ENCODE results near the gene FGFR4.
A peak's percentile ranks its signal among the peaks of the same experiment; 100 is the strongest.

Gene FGFR4

DNA sequence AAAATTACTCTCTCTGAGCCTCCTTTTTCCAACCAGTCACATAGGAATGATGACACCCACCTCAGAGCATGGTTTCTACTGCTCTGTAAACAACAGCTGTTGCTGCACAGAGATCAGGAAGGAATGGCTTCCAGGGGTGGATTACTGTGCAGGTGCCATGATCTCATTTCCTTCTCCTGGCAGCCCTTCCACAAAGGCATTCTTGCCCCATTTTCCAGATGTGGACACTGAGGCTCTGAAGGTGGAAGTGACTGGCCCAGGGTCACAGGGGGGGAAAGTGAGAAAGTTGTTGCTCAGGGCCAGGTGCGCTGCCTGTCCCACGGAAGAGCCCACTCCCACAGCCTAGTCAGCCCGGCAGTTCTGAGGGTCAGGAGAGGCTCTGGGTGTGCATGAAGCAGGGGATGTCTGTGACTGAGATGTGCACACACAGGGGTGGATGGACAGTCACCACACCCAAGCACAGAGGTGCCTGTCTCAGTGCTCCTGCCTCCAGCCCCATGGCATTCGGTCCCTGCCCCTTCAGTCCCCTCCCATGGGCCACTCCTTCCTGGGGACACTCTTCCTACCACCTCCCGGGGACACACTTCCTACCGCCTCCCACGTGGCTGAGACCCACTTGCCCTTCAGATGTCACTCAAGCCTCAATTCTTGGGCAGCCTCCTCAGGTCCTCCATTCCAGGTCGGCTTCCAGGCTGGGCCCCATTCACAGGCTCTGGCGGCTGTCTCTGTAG, 17.0 kb downstream of the FGFR4 start:
- DNase-seq, result no peak

DNA sequence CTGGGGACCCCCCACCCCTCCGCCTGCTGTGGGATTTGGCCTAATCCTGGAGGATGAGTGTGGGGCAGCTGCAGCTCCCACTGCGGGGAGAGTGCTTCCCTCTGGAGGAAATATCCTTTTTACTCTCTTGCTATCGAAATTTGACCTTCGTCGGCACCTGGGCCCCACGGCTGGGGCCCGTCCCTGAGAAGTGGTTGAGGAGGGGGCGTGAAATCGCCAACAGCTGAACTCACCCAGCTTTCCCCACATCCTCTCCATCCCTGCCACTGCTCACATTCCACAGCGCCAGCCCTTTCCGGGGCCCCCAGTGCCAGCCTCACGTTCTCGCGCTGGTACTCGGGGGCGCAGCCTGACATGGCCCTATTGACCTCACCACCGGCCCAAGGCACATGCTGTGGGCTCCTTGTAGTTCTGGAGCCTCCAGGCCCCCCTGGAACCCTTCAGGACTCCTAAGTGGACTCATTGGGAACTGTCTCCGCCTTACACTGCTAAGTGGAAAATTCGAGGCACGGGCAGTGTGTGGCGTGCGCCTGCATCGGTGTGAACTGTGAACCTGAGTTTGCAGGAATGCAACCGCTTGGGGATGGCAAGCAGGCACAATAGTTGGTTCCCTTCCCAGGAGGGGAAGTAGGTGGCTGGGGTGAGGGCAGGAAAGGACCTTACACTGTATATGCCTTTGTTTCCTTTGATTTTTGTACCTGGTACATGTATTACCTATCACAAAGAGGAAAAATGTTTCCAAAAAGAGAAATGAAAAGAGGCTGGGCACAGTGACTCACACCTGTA, 19.2 kb downstream of the FGFR4 start:
- no peak for DNase-seq

DNA sequence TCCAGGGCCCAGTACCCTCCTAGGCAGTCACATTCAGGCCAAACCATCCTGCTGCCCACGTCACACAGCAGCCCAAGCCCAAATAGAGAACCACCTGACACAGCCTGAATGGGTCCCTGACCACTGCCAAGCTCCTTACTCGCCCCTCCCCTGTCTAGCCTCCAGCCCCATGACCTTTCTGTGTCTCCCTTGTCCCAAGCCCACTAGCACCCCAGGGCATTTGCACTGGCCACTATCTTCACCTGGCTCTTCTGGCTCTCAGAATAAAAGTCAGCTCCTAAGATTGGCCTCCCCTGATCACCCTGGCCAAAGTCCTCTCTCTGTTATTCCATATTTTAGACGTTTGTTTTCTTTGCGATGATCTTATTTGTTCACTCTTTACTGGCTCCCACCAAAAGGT, 20.4 kb downstream of the FGFR4 start:
- no peak for DNase-seq

DNA sequence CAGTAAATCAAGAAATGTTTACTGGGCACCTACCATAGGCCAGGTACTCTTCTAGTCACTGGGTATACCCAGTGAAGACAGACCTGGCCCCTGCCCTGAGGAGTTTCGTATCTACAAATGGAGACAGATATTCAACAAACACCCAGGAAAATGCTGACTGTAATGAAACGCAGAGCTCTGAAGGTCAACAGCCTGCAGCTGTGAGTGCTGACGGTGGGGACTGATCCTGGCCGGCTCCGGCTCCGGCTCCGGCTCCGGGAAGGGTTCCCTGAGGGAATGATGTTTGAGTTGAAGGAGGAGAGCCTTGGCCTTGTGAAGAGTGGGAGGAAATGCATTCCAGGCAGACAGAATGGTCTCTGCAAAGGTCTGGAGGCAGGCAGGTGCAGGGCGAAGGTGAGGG, 23.1 kb downstream of the FGFR4 start:
- no peak for DNase-seq

DNA sequence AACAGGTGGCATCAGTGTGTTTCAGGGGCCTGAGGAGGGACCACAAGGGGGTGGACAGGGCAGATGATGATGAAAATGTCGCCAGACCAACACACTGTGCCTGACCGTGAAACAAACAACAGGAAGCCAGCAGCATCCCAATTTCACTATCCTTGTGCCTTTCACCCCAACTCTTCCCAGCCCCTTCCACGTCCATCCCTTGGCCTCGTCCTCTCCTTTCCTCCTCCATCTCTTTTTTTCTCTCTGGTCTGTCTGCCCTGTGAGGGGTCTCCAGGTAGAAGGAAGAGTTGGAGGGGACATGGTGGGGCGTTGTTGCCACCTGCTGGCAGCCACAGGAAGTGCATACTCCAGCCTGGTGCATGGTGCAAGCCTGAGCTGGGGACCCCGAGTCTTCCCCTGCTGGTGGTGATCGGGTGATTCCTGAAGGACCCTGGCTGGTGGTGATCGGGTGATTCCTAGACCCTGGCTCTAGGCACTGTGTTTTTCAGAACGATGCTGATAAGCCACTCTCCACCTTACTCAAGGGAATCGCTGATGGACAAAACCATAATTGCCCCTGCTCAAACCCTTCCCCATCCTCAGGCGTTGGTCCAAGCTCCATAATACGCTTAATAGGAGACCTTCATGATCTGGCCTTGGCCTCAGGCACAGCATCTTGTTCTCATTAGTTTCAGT, 25.1 kb downstream of the FGFR4 start:
- DNase-seq, result peak; percentile 42 to 54

DNA sequence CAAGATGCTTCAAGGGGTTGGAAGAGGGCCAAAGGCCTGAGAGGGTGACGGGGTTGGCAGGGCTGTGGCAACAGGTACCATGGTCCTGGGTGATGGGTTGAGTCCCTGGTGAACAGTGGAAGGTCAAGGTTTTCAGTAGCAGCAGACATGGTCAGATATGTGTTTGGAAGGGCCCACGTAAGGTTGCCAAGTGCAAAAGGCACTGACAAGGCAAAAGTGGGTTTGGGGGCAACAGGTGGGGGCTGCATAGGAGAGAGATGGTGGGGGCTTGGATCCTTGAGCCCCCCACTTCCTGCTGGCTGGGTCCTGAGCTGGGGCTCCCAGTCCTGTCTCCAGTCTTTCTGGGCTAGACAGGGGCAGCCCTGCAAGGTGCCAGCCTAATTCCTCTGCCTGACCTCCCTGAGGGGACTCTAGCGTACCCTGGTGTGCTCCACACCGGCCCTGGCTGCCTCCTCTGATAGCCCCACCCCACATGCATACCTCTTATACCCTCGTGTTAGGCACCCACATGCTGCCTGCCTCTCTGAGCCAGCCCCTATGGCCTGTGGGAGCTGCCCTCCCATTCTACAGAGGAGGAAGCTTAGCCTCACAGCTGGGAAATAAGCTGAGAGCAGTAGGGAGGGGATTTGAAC, 26.0 kb downstream of the FGFR4 start:
- DNase-seq, result no peak

DNA sequence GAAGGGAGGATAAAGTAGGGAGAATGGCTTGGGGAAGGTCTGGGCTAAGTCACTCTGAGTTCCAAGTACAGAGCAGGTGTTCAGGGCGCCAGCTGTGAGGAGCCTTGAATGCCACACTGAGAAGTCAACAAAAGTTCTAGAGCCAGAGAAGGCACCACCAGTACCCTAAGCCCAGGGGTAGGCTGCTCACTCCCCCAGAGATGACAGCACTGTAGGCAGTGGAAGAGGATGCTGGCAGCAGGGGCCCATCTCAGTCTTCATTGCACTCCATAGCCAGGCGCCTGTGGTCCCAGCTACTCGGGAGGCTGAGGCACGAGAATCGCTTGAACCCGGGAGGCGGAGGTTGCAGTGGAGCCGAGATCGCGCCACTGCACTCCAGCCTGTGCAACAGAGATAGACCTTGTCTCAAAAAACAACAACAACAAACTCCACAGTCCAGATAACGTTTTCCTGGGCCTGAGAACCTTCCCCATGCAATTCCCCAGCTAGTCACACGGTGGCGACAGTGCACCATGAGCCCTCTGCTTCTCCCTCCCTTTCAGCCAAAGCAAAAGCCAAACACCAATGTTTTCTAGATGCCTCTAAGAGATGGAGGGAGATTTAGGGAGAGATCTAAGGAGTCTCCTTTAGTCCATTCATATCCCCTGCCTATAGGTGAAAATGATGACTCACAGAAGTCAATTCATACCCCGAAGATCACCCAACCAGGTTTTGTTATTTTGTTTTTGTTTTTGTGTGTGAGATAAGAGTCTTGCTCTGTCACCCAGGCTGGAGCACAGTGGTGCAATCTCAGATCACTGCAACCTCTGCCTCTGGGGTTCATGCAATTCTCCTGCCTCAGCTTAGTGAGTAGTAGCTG, 27.1 kb downstream of the FGFR4 start:
- peak; percentile 73 to 80 for DNase-seq

DNA sequence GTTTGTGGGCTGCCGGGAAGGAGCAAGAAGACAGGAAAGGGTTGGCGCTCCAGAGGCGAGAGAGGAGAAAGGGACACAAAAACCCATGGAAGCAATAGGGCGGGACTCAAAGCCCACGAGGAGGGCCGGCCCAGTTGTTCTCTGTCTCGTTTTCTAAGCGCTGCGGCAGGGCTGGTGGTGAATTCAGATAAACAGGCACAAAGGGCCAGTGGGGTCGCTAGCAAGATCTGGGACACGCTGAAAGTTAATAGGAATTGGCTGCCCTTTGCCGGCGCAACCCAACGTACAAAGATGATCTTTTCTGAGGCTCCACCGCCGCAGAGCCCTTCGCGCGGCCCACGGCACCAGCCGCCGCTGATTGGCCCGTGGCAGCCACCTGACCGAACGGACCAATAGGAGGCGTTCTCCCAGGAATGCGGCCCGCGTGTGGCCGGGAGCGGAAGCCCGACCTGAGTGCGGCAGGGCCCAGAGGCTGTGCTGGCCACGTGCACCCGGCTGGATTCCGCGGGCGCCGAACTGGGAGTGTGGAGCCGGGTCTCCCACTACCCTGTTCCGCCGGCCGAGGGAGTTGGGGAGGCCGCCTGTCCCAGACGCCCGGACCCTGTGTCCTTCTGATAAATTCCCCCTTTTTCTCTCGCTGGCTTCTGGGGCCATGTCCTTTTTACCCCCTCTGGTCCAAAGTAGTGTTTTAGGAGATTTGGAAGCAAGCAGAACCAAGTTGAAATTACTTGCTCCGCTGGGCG, 30.1 kb downstream of the FGFR4 start:
- peak; percentile 76 to 82 for DNase-seq

DNA sequence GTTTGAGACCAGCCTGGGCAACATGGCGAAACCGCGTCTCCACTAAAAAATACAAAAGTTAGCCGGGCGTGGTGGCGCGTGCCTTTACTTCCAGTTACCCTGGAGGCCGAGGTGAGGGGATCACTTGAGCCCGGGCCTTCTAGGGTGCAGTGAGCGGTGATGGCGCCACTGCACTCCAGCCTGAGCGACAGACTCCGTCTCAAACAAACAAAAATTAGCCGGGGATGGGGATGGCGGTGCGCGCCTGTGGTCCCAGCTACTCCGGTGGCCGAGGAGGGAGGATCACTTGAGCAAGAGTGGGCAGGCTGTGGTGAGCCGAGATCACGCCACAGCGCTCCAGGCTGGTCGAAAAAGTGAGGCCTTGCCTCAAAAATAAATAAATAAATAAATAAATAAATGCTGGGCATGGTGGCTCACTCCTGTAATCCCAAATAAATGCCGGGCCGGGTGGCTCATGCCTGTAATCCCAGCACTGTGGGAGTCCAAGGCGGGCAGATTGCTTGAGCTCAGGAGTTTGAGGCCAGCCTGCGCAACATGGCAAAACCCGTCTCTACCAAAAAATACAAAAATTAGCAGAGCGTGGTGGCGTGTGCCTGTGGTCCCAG, 30.8 kb downstream of the FGFR4 start:
- no peak for DNase-seq

DNA sequence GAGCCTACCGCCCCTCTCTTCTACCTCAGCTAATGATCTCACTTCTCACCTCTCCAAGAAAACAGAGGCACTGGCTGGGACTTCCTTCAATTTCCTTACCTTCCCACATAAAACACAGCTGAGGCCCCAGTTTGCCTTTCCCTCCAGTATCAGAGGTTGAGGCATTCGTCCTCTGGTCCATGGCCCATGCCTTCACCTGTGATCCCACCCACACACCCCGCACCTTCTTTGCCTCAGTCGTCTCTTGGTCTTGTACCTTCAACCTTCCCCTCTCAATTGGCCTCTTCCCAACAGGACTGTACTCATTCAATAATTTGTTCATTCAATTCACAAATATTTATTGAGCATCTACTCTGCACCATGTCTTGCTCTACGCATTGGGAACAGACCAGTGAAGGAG, 35.9 kb downstream of the FGFR4 start:
- no peak for DNase-seq

DNA sequence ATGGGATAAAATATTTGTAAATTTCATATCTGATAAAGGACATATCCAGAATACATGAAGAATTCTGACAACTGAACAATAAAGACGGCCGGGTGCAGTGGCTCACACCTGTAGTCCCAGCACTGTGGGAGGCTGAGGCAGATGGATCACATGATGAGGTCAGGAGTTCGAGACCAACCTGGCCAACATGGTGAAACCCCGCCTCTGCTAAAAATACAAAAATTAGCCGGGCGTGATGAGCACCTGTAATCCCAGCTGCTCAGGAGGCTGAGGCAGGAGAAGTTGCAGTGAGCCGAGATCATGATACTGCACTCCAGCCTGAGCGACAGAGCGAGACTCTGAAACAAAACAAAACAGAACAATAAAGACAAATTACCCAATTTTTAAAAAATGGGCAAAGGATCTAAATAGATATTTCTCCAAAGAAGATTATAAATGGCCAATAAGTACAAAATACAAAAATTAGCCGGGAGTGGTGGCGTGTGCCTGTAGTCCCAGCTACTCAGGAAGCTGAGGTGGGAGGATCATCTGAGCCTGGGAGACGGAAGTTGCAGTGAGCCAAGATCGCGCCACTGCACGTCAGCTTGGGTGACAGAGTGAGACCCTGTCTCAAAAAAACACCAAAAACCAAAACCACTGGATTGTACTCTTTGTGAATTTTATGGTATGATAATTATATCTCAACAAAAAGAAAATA, 37.2 kb downstream of the FGFR4 start:
- no peak for DNase-seq

DNA sequence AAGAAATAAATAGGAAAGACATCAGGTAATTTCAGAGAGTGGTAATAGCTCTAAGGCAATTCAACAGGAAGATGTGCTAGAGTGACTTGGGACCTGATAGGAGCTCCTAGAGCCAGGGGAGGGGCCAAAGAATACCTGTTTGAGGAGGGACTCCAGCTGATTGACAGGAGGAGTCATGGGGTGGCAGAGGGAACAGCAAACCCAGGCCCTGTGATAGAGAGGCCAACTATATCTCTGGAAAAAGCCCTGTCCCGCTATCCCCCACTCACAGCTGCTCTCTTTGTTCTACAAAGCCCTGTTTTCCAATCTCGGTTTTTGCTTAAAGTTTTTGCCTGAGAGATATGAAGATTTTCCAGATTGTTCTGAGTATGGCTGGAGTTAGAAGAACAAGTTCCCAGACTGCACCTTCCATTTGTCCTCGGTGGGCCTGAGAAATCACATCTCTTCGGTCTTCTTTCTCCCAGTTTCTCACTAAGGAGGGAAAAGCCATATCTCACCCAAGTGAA, 37.8 kb downstream of the FGFR4 start:
- no peak for DNase-seq

DNA sequence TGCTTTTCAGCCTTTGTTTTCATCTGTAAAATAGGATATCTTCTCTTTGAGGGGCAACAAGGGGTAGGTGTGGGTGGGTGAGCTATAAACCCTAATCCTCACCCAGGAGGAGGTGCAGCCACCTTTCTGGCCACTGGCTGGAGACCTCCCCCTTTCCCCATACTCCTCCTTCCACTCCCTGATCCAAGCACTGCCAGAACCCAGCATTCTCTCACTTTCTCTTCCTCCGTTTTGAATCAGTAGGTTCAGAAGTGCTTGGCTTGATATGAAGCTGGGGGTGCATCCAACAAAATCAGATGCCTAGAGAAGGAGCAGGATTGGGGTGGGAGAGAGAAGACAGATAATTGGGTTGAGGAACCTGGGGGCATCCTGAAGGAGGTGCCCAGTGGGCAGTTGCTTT, 40.1 kb downstream of the FGFR4 start:
- no peak for DNase-seq

DNA sequence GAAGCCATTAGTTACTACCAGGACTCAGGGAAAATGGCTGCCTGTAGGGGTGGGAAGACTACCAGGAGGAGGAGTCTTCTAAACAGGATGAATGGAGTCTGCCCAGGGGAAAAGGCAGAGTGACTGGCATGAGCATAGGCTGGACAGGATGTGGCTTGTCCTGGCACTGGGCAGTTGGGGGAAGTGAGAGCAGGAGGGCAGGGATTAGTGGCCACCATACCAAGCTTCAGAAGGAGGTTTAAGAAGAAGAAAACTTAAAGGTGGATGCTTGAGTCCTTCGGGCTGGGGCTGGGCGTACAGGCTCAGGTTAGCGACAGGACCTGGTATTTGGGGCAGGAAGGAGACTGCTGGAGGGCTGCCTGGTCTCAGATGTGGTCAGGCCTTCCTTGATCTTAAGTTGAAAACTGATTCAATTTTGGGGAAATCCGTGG, 41.9 kb downstream of the FGFR4 start:
- no peak for DNase-seq

DNA sequence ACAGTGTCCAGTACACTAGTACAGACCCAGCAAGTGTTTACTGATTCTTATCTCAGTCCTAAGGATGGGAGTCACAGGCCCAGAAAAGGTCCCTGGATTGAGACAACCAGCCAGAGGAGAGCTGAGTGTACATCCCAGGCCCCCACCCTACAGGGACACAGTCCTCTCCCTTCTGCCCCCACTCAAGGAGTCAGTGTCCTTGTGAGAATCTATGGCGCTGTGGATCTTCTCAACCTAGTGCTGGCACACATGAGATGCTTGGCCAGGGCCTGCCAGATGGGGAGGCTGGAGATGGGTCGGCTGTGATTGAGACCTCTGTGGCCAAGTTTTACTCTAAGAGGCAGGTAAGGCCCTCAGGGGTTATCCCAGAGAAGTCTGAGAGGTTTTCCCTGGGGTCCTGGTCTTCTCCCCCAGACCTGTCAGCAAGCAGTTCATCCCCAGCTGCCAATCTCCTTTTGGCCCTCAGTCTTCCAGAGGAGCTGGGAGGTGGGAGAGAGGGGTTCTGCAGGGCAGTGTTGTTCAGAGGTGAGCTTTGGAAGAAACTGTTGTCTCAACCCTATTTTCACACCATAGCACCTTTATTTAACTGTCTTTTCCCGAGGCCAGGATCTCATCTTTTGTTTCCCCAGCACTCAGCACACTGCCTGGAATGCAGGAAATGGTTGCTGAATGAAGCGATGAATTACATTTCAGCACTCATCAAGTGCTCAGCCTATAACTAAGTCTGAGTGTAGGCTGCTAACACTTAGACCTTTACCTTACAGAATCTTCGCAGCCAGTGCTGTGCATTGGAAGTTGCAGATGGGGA, 43.7 kb downstream of the FGFR4 start:
- no peak for DNase-seq

DNA sequence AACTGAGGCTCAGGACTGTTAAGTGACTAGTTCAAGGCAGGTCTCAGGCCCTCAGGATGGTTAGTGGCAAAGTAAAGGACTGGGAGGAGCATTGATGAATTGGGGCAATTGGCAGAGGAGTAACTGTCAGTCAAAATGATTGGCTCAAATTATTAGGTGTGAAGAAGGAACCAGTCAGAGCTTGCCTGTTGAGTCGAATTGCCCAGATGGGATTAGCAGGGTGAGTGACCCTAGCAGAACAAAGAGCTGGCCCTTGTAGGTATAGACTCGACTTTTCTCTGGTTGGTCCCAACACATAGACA, 44.3 kb downstream of the FGFR4 start:
- DNase-seq, result no peak

DNA sequence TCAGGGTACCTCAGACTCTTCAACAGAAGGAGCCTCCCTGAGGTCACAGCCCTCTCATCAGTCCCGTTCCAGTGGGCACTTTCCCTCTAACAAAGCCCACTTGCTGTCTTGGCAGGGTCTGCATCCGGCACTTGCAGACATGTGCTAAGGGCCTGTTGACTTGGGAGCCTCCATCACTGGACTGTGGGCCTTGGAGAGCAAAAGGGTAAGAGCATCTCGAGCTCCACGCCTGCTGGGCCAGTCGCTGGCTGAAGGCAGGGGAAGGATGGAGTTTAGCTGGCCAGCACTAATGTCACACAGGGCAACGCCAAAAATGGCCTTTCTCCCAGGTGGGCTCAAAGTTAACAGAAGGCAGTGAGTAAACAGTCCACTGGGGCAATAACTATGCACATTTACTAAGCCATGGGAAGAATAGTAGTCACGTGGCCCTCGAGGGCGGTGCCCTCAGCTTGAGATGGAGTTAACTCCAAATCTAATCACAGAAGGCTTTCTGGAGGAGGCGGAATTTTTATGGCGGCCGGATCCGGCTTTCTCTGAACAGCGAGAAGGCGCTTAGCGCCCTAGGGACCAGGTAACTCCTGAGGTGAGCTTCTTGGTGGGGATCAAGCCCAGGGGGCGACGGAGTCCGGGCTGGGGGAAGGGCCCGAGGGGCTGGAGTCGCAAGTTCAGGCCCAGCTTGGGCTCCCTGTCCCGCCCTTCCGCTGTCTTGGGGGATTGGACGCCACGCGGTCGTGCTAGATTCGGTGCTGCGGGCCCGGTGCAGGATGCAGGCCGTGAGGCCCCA, 44.8 kb downstream of the FGFR4 start:
- no peak for DNase-seq

DNA sequence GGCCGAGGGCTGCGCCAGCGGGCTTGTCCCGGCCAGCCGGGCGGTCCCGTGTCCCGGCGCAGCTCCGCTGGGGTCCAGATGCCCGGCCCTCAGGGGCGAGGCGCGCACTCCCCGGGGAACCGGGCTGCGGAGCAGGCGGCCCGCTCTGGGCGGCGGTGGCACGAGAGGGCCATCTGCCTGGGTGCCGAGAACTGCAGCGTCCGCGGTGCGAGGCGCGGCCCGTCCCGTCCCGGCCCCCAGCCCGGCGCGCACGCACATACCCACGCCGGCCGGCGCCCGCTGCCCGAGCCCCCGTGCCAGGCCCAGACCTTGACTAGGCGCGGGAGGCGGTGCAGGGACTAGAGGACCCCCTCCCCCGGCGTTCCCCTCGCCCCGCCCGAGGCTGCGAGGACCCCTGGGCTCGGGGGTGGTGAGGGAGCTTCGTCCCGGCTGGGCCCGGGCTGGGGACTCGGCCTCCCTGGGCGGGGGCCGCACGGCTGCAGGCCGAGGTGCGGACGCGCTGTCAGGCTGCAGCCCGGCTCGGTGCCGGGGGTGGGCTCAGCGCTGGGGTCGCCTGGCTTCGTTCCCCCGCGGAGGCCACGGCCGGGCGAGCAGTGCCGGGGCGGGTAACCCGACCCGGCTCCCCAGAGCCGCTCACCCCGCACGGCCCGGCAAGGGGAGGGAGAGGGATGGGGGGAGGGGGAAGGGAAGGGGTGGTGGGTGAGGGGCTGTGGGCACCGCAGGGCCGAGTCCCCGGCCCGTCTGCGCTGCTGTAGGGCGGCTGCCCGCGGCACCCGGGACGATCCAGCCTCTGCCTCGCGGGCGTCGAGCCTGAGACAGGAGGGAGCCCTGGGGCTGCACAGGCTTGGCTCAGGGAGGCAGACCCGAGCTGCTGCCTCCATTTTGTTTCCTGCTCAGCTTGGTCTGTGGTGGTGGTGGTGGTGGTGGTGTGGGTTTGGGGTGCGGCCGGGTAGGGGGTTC, 45.7 kb downstream of the FGFR4 start:
- no peak for DNase-seq

All from activated CD4-positive, alpha-beta T cell treated with anti-CD3 and anti-CD28 coated beads, Interleukin-2, amount 50 U/mL, for 4 hours (primary cell).